Fibroblast of lung (primary cell): ENCODE data around the gene ESF1. TPM values are rescaled to one million over a fixed set of nuclear protein-coding genes. Genes with fewer than 3 reads are reported as not detected.

ENCODE experiments used
- DNase-seq, 2 donors: peaks; one replicate each; pipeline versions ENCODE4 v3.0.0 to v3.0.0-alpha.2; 2010; ENCODE audit warnings: low read depth in 2 of 2
- H2AFZ ChIP-seq: 2 replicates; pipeline ENCODE4 v1.5.1; 2012; ENCODE audit warnings: low read length, control low read depth, inconsistent platforms
- H3K27ac ChIP-seq: 2 replicates; pipeline ENCODE4 v1.5.1; 2011; ENCODE audit warnings: low read length, control low read depth; ENCODE audit not compliant: insufficient read depth
- H3K27me3 ChIP-seq: 2 replicates; pipeline ENCODE4 v1.5.1; 2011; ENCODE audit warnings: mild to moderate bottlenecking, low read length; ENCODE audit not compliant: control insufficient read depth, insufficient read depth
- H3K36me3 ChIP-seq: 2 replicates; pipeline ENCODE4 v1.5.1; 2011; ENCODE audit warnings: low read length; ENCODE audit not compliant: control insufficient read depth, insufficient read depth
- H3K4me1 ChIP-seq: 2 replicates; pipeline ENCODE4 v1.5.1; 2011; ENCODE audit warnings: low read length; ENCODE audit not compliant: control insufficient read depth, insufficient read depth; ENCODE audit errors: extremely low read depth
- H3K4me2 ChIP-seq: 2 replicates; pipeline ENCODE4 v1.5.1; 2011; ENCODE audit warnings: low read length, control low read depth; ENCODE audit not compliant: insufficient read depth; ENCODE audit errors: extremely low read depth
- H3K4me3 ChIP-seq, 4 experiments: fragments of 200-600 bp in 1 of 4; sonication (generic) in 1 of 4; replicated peaks in 1 of 4; 2 replicates each; pipeline ENCODE4 v1.5.1; 2011 to 2016; ENCODE audit warnings: low read length in 4 of 4, low read depth in 3 of 4, mild to moderate bottlenecking in 3 of 4, control low read depth in 2 of 4, inconsistent platforms in 1 of 4, mixed read lengths in 1 of 4; ENCODE audit not compliant: insufficient read depth in 1 of 4; ENCODE audit errors: control extremely low read depth in 1 of 4
- H3K79me2 ChIP-seq: 2 replicates; pipeline ENCODE4 v1.5.1; 2012; ENCODE audit warnings: mild to moderate bottlenecking, low read length, inconsistent platforms; ENCODE audit not compliant: control insufficient read depth, insufficient read depth
- H3K9ac ChIP-seq: 2 replicates; pipeline ENCODE4 v1.5.1; 2011; ENCODE audit warnings: mild to moderate bottlenecking, low read length, control low read depth; ENCODE audit not compliant: insufficient read depth
- H3K9me3 ChIP-seq: 2 replicates; pipeline ENCODE4 v1.5.1; 2012; ENCODE audit warnings: low read depth, low read length; ENCODE audit not compliant: control insufficient read depth, insufficient read depth
- H4K20me1 ChIP-seq: 2 replicates; pipeline ENCODE4 v1.5.1; 2011; ENCODE audit warnings: low read length; ENCODE audit not compliant: control insufficient read depth, insufficient read depth; ENCODE audit errors: extremely low read depth
- CTCF ChIP-seq, 2 donors: IDR thresholded peaks in 1 of 2; conservative IDR thresholded peaks in 1 of 2; 1 replicate in 1 of 2; 2 replicates in 1 of 2; pipeline ENCODE4 v1.5.1; 2011 to 2012; ENCODE audit warnings: low read length in 2 of 2, control low read depth in 1 of 2, inconsistent platforms in 1 of 2, low read depth in 1 of 2, mild to moderate bottlenecking in 1 of 2
- EZH2 ChIP-seq: IDR thresholded peaks from 2 replicates; pipeline ENCODE4 v1.5.1; 2012; ENCODE audit warnings: low read length, control low read depth, mild to moderate bottlenecking; ENCODE audit errors: missing control alignments
- polyA minus RNA-seq: library from RNA; depleted of rRNA, polyadenylated mRNA; stranded (reverse); fragments of >200 nt; gene quantifications from 2 replicates; pipeline ENCODE4 v1.2.3, GENCODE V29; 2011; ENCODE audit warnings: low replicate concordance
- polyA plus RNA-seq, 2 donors: library from polyadenylated mRNA; depleted of rRNA in 1 of 2; stranded (reverse) in 1 of 2; unstranded in 1 of 2; fragments of >200 nt; gene quantifications; 2 replicates each; pipeline ENCODE4 v1.2.1, GENCODE V29; 2011 to 2012; ENCODE audit warnings: missing spikeins in 1 of 2
- total RNA-seq: library from RNA; depleted of rRNA; stranded (reverse); fragments of >200 nt; gene quantifications from 2 replicates; pipeline ENCODE4 v1.2.1, GENCODE V29; 2014

ESF1 gene
- total RNA-seq (13.2 and 15.2 TPM in 2 replicates), polyA plus RNA-seq (6.8 and 7.3 TPM in 2 replicates), polyA minus RNA-seq (not detected in 2 replicates)
- 14.3 and 18.2 TPM in 2 replicates for polyA plus RNA-seq (2012)

- Histone ChIP-seq H3K27me3 (no peaks in the 10 kb centered on the region), H3K9me3 (no peaks in the 10 kb centered on the region), H3K4me2 (peak within 1 kb of the TSS; percentile 96), H3K79me2 (peaks cover 40% of the 10 kb centered on the region), H2AFZ (peak within 1 kb of the TSS; percentile 92), H3K27ac (peak within 1 kb of the TSS; percentile 85), H3K9ac (peak within 1 kb of the TSS; percentile 95), H3K4me1 (peaks cover 4% of the 10 kb centered on the region), H4K20me1 (no peaks in the 10 kb centered on the region), H3K36me3 (peaks cover 6% of the 10 kb centered on the region), H3K4me3 (peak within 1 kb of the TSS; percentile 94 to 97 (median 96))
- no peak for TF ChIP-seq EZH2
- DNase-seq: peak; percentile 96 to 98
These were observed at the start of gene ESF1, which contains the start of gene NDUFAF5 for GRCh38 chr20:13784893-13785715. Gene ESF1, minus strand, starts transcription at chr20:13784919. Its CDS starts 1,779 bp downstream, at chr20:13783140. Gene NDUFAF5, plus strand, starts transcription at chr20:13785028. Its CDS starts 41 bp downstream, at chr20:13785069.

GRCh38 chr20:13831476-13831875 lies 46.8 kb upstream of the ESF1 start:
- peaks cover 1% of the 10 kb centered on the region for H3K27me3 ChIP-seq
- no peak overlapping the region for H3K9ac ChIP-seq
- TF ChIP-seq EZH2: no peak
- TF ChIP-seq CTCF (conservative IDR thresholded peaks at IDR 0.05 in 1 of 2, IDR thresholded peaks at IDR 0.05 in 1 of 2; ENCODE audit: low read depth in 1 of 2, low read length in 2 of 2): no peak
- no peaks in the 10 kb centered on the region for H3K79me2 ChIP-seq
- no peak overlapping the region for H3K4me2 ChIP-seq
- no peak overlapping the region for H2AFZ ChIP-seq
- no peak overlapping the region for H3K27ac ChIP-seq
- no peaks in the 10 kb centered on the region for H3K36me3 ChIP-seq
- no peaks in the 10 kb centered on the region for H4K20me1 ChIP-seq
- no peak overlapping the region for H3K4me3 ChIP-seq
- H3K4me1 ChIP-seq: no peaks in the 10 kb centered on the region
- DNase-seq: no peak
- H3K9me3 ChIP-seq: no peaks in the 10 kb centered on the region

- H3K79me2 ChIP-seq: no peaks in the 10 kb centered on the region
- no peak for TF ChIP-seq CTCF (conservative IDR thresholded peaks at IDR 0.05 in 1 of 2, IDR thresholded peaks at IDR 0.05 in 1 of 2; ENCODE audit: low read depth in 1 of 2, low read length in 2 of 2)
- TF ChIP-seq EZH2: no peak
- no peak overlapping the region for H3K27ac ChIP-seq
These were observed 40.7 kb upstream of the ESF1 start for GRCh38 chr20:13825465-13825864.

More at GRCh38 chr20:13825465-13825864, 40.7 kb upstream of the ESF1 start:
- Histone ChIP-seq H3K4me2 (no peak overlapping the region), H3K4me3 (no peak overlapping the region), H3K9ac (no peak overlapping the region), H3K4me1 (no peaks in the 10 kb centered on the region), H3K36me3 (no peaks in the 10 kb centered on the region), H4K20me1 (no peaks in the 10 kb centered on the region), H3K27me3 (peaks cover 5% of the 10 kb centered on the region), H3K9me3 (no peaks in the 10 kb centered on the region), H2AFZ (no peak overlapping the region)
- DNase-seq: no peak
